Stimulated activated CD8-positive, alpha-beta memory T cell treated with anti-CD3 and anti-CD28 coated beads, Interleukin-7, amount 100 ng/mL, for 4 hours (primary cell): Measurements from ENCODE around the gene ACSL1.

ENCODE experiments used
- DNase-seq, 2 donors: peaks; one replicate each; pipeline ENCODE4 v3.0.0-alpha.2; 2020; ENCODE audit warnings: low read depth in 2 of 2

The ACSL1 gene

DNA sequence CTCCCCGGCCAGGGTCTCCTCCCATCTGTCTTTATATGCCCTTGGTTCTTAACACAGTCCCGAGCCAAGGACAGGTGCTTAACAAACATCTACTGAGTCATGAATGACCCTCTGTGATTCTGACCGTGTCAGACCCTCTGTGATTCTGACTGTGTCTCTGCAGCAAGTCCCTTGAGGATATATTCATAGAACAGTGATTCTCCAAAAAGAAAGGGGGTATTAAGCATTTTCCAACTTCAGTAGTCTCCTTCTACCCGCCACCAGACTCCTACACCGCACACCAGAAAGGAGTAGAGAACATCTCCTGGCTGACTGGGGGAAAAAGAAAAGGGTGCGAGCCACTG, 13.6 kb downstream of the ACSL1 start:
- no peak for DNase-seq

DNA sequence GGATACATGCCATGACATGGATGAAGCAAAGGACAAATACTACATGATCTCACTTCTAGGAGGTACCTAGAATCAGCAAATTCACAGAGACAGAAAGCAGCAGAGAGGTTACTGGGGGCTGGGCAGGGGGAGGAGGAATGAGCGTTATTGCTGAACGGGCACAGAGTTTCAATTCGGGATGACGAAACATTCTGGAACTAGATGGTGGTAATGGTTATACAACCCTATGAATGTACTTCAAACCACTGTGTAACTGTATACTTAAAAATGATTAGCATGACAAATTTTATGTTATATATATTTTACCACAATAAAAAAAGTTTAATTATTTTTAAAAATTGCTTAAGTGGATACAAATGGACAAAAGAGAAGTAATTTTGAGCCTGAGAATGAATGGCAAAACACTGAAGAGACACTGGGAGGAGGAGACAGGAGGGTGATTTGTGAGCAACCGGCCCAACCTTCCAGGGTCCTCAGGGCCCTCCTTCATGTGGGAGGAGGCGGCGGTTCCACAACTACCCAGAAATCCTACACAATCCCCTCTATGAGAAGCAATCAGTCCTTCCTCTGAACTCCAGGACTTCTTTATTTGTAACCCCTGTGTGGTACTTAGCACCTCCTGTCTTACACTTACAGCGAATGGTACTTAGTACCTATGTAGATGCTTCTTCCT, 14.1 kb downstream of the ACSL1 start:
- DNase-seq: no peak

DNA sequence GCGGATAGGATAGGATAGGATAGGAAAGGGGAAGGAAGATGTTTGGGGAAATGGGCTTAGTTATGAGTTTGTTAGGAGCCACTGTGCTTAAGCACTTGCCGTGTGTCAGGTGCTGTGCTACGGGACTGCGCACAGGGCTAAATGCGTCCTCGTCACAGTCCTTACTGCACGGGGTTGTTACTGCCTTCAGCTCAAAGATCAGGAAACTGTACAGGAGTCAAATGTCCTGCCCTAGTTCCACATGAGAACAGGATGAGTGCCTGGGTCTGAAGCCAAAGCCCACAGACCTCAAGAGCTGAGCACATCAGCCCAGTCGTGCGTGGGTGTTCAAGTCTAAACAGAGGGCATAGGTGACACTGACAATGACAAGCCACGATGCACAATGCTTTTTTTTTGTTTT, 15.0 kb downstream of the ACSL1 start:
- DNase-seq: no peak

DNA sequence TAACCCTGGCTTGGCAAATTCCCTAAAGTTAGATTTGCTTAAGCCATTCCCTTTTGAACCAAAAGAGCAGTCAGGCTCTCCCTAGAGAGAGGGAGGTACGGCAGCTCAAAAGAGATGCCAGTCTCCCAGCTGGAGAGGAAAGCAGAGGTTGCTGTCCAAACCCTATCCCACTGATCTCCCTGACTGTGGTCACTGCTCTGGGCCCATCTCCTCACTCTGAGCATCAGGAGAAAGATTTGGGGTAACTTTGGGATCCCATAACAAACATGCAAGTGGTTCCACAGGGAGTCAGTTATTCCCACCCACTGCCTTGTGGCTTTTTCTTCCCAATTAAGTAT, 17.1 kb downstream of the ACSL1 start:
- no peak for DNase-seq

DNA sequence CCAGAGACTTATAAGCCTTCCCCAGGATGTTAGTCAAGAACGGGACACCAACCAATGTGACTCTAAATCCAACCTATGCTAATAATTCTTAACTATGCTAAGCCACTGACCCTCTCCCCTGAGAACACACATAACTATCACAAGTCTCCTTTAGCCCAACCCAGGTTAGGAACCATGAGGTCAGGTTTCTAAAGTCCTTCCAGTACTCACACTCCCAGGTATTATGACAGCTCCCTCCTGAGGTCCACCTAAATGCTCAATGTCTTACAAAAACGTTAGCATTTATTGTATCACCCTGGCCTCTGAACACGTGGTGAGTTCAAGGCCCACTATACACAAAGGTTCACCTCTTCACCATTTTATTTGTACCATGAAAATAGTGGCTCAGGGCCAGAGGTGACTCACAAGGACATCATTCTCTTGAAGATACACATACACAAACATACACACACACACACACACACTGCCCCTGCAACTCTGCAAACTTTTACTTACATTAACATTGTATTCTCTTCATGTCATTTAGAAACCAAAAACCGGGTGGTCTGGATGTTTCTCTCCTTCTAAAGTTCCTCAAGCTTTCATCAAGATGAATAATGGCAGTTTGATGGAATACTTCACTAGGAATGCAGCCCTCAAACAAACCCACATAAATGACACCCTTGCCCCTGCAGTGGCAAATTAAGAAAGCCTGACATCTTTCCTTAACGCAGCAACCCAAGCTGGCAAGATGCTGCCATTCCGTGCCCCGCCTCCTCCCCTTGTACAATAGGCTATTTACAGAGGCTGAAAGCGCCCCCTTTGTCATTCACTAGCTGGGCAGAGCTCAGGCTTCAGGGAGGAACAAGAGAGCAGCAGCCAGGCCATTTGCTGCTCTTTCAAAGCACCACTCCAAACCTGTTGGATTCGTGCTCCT, 17.7 kb downstream of the ACSL1 start:
- no peak for DNase-seq

DNA sequence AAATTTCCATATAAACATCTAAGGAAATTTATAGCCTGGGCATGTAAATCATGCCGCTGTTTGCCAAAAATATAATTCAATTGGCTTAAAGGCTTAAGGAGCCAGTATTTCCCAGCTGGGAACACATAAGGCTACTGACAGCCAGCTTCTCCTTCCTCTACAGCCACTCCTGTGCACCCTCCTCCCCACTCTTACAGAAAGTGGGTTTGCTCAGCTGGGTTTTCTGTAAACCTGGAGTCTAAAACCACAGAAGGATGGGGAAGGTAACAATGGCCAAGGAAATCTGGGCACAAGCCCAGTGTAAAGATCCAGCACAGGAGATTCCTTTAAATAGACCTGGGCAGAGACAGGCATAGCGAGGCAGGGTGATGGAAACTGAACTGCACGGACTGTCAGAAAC, 18.5 kb downstream of the ACSL1 start:
- no peak for DNase-seq

DNA sequence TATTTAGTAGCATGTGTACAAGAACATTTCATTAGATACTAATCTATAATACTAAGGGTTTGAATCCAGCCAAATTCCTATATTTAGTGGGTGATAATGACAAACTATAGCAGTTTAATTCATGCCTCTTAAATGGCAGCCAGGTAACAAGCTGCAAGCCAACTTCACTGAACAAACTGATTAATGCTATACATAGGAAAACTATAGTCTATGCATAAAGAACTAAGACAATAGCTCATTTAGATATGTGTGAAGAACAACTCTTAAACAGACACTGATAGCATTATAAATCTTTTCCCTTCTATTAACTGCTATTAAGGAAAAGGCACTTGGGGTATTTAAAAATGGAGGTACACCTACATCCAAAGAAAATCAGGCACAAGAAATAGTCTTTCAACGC, 19.1 kb downstream of the ACSL1 start:
- no peak for DNase-seq

DNA sequence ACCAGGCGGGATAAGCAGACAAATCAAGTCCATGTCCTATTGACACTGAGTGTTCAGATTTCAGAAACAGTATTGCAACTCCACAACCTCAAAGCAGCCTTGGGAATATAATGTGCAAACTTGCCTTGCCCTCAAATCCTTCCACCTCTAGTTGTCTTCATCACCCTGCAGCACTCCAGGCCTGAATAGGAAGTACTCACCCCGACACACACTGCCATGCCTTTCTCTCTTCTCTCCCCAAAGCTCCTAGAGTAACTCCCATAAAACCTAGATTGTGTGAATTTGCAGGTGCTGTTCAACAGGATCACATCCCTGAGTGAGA, 19.6 kb downstream of the ACSL1 start:
- DNase-seq: no peak

DNA sequence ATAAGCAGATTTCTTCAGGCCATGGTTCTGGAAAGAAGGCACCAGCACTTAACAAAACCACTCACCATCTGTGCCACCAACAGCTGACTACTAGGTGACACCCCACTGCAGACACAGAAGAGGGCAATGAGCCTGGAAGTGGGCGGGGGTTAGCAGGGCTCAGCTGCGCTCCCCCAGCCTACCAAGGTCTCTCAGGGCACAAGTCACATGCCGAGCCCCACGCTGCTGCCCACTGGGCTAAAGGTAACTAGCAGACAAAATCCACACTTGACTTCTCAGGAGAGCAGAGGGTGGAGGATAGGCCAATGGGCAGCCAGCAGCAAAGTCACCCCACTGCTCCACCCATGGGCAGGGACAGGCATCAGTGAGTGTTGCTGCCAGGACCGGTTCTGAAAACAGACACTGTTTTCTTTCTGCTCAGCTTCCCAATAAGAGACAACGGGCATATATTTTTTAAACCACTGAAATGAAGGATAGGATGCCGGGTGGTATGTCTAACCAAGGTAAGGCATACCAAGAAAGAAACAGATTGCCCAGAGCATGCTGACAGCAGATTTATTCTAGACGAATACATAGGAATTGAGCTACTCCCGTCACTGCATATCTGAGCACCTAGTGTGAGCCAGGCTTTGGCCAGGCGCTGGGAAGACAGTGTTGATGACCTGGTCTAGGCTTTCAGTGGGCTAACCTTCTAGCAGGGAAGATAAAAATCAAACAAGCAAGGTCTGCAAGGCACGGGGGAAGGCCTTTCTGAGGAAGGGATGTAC, 20.1 kb downstream of the ACSL1 start:
- no peak for DNase-seq

DNA sequence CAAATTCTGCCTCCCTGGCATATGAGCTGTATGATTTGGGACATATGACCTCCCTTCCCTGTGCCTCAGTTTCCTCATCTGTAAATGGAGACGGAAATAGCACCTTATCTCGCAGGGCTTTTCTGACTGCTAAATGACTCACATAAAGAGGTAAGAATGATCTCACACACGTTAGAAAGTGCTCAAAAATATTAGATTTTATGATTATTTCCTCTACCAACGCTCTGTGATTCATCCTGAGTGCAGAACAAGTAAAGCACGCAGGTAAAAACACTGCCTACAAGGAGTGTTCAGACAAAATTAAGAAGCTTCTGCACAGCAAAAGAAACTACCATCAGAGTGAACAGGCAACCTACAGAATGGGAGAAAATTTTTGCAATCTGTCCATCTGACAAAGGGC, 21.1 kb downstream of the ACSL1 start:
- DNase-seq: no peak

DNA sequence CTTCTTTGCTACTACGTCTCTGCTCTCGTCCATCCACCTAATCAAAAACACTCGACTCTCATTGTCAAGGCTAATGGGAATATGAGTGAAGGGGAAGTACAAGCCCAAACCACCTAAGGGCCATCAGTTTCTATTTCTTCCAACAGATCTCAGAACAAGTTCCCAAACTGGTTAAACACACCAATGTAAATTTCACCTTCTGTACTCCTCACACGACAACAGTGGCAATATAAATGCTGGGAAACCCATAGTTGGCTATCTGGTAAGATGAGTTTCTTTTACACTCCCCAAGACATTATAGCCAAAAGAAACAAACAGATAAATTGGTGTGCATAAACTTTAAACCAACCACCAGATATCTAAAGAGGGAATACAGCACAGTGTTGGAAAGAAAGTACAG, 21.9 kb downstream of the ACSL1 start:
- DNase-seq: no peak

DNA sequence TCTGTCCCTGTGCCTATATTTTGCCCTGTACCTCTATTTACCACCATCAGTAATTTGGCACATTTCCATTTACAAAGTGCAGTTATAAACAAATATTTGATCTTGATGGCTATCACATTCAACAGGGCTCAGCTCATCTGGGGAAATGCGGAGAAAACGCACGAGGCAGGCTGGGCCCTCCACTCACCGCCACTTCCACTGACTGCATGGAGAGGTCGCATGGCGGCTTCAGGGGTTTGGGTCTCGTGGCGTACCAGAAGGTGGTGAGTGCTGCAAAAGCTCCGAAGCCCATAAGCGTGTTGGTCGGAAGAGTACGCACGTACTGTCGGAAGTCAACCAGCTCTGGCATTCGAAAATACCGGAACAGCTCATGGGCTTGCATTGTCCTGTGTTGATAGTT, 22.6 kb downstream of the ACSL1 start:
- no peak for DNase-seq

DNA sequence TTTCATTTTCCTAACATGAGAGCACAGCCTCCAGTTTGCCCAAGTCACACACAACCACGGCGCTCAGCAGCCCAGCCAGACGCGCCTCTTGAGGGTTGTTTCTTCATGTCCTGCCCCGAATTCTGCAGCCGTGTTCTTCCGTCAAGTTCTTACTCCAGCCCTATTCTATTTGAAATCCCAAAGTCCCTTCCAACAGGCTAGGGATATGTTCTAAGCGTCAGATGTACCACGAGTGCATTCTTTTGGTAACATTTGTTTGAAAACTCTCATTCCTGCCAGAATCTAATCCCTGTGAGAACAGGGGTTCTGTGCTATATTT, 23.1 kb downstream of the ACSL1 start:
- DNase-seq: no peak

DNA sequence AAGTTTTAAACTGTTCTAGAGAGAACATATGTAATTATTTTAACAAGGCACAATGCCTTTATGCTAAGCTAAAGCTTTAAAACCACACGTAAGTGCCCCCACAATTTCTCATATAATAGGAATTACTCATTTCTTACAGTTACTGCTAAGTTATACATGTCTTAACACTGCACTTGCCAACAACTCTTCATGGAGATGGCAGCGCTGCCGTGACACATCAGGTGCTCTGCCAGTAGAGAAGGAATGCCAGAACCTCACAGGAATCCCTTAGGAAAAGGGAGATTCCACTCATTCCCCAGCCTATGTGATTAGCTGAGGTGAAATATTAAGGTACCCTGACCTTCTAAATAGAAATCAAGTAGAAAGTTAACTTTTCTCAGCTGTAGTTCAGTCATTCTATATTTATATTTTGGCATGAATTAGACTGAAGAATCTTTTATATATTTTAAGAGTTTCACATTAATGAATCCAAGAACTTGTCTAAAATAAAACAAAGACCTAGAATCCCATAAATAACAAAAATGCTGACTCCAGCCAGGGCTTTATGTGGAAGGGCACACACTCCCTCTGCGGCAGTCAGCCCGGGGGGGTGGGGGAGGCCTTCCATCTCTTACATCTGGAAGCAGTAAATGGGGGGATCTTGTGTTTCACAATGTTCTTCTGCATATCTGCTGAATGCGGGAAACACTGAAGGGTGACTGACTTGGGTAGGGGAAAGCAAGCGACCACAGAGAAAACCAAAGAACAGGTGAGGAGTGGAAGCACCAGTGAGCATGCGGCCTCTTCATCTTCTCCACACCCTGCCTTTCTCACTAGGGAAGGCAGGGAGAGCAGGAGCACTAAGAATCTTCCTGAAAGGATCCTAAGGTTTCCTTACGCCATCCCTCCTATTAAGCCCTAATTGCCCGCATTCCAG, 23.7 kb downstream of the ACSL1 start:
- DNase-seq: no peak

DNA sequence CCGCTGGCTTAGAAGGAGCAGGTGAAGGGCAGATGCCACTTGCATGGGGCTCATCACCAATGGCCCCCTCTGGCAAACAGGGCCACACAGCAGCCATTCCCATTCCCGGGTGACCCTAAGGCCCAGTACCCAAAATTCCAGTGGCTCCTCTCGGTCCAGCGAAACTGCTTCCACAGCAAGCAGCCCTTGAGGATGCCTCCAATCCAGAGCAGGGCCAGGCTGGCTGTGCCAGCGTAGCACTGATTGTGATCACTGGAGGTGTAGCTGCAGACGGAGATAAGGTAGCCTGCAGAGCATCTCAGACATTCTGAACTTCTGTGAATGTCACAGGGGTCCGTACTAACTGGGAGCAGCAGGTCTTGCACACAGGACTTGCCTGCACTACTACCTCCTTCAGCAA, 27.3 kb downstream of the ACSL1 start:
- no peak for DNase-seq

DNA sequence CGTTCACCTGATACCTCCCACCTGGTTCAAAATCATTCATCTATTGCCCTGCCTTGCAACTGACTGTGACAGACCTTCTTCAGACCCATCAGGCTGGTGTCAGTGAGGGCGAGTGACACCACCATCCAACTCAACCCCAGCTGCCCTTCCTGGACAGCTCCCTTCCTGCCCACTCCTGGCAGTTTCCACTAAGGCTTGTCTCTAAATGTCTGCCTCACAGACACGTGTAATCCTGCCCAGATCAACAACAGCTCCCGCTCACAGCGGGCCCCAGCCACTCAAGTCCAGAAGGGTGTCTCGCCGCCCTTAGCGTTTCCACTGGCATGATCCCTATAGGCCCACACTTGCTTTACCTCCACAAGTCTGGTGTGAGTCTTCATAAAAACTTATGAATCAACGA, 28.9 kb downstream of the ACSL1 start:
- no peak for DNase-seq

DNA sequence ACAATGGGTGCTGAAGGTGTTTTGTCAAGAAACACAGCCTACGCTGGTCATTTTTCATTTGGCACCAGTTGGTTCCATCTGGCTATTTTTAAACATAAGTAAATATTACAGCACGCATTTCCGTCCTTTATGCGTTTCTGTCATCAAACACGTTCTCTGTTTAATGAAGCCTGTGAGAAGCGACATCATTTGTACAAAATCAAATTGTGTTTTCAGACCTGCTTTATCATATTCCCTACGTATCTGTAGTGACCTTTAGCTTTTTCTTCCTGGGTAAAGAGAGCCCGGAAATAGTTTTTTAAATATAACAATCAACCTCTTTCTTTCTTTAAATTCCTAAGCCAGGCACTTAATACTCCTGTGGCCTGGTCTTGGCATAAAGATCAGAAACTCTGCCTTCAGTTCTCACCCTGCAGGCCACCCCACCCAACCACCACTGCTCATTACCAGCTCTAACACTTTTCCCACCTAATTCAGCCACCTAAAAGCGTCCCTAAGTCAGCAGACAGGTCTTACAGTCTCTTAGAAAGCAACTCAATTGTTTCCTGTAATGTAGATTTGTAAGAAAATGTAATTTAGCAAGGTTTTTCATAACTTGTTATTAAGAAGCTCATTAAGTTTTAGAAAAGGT, 30.4 kb downstream of the ACSL1 start:
- DNase-seq: no peak

DNA sequence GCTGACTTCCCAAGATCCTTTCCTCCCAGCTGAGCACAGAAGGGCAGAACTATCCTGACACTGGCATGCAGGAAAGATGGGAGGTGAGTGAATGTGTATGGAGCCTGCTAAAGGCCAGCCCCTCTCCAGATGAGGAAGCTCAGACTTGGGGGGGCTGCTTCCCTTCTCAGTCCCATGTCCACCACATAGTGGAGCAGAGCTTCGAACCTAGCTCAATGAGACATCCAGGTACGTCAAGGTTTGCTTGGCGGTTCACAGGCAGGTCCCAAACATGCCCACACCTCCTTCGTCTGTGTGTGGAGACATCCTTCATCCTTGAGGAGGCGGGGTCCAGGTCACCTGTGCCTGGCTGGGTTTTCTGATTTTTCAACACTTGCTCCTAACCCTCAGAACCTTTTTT, 31.3 kb downstream of the ACSL1 start:
- DNase-seq: no peak

DNA sequence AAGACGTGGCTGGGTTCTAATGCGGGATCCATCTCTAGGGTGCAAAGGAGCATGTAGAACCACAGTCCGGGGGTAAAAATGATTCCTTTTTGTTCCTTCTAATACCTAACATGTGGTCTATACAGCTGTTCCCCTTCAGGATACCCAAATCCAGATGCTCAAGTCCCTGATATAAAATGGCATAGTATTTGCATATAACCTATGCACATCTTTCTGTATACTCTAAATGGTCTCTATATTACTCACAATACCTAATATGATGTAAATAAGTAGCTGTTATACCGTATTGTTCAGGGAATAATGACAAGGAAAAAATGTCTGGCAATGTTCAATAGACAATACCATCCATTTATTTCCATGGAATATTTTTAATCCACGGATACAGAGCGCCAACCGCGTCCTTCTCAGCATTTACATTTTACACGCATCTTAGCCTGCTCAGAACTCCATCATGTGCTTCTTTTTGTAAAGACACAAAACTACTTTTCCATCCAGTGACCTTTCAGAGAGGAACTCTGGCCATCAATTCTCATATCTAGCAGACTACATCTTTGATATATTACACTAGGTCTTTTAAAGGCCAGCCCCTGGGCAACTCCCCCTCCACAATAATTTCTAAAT, 31.9 kb downstream of the ACSL1 start:
- DNase-seq: no peak

DNA sequence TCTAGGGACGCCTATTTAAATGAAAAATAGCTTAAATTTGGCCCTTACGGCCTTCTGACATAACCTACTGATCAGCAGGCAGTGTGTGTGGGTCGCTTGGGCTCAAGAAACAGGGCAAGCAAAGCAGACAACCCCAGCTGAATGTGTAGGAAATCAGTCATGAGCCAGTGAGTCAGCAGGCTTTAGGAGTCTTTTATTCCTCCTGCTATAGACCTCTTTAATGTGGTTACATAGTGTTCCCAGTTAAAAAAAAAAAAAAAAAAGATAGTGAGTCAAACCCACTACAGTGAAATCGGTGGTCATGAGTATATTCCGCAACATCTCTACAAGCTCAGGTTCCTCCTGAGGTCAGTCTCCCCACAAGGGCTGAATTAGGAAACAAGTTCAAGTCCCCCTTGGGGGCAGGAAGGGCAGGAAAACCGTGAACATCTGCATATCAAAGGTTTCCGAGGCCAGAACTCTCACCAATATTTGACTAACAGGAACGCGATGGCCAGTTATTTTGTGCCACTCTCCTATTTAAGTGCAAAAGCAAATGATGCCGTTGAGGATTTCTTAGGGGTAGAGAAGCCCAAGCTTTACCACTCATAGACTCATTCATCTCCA, 32.7 kb downstream of the ACSL1 start:
- peak; percentile 44 to 48 for DNase-seq

DNA sequence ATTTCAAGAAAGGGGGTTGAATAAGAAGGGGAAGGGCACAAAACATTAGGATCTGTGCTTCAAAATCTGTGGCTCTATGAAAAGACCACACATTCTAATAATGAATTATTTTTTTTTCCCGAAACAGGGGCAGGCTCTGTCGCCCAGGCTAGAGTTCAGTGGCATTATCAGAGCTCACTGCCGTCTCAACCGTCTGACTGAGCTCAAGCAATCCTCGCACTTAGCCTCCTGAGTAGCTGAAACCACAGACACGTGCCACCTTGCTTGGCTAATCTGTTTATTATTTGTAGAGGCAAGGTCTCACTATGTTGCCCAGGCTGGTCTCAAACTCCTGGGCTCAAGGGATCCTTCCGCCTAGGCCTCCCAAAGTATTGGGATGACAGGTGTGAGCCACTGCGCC, 33.4 kb downstream of the ACSL1 start:
- DNase-seq: no peak
